ENCODE measurements around the gene GALNT16. TPM values are rescaled to one million over a fixed set of nuclear protein-coding genes. Genes with fewer than 3 reads are reported as not detected.

GALNT16 gene
- total RNA-seq, 1 donor from 2014 or later = 8.2 TPM

GRCh38 chr14:69319911-69320310 is 60.0 kb downstream of the GALNT16 start:
- peaks cover 4% of the 10 kb centered on the region for H3K9me3 Mint-ChIP-seq
- H3K27ac Mint-ChIP-seq = no peak overlapping the region
- peak in 1 of 2 experiments; percentile 32 for DNase-seq (ENCODE audit: low spot score in 2 of 2, unreplicated experiment in 2 of 2)
- H3K4me3 Mint-ChIP-seq = no peak overlapping the region
- no peak for TF ChIP-seq CTCF (IDR thresholded peaks at IDR 0.05; ENCODE audit: unreplicated experiment)
- H3K36me3 Mint-ChIP-seq = no peaks in the 10 kb centered on the region
- H3K4me1 Mint-ChIP-seq = no peaks in the 10 kb centered on the region
- no peaks in the 10 kb centered on the region for H3K27me3 Mint-ChIP-seq (ENCODE audit: low read depth)

GRCh38 chr14:69320581-69321365 is 60.8 kb downstream of the GALNT16 start:
- no peak overlapping the region for H3K27ac Mint-ChIP-seq
- DNase-seq (ENCODE audit: low spot score in 2 of 2, unreplicated experiment in 2 of 2) = no peak
- H3K4me3 Mint-ChIP-seq = no peak overlapping the region
- peaks cover 2% of the 10 kb centered on the region for H3K9me3 Mint-ChIP-seq
- TF ChIP-seq CTCF (IDR thresholded peaks at IDR 0.05; ENCODE audit: unreplicated experiment) = no peak
- H3K36me3 Mint-ChIP-seq = no peaks in the 10 kb centered on the region
- no peaks in the 10 kb centered on the region for H3K4me1 Mint-ChIP-seq
- no peaks in the 10 kb centered on the region for H3K27me3 Mint-ChIP-seq (ENCODE audit: low read depth)

GRCh38 chr14:69321601-69322330 is 61.8 kb downstream of the GALNT16 start:
- H3K36me3 Mint-ChIP-seq = no peaks in the 10 kb centered on the region
- H3K27me3 Mint-ChIP-seq (ENCODE audit: low read depth) = no peaks in the 10 kb centered on the region
- TF ChIP-seq CTCF (IDR thresholded peaks at IDR 0.05; ENCODE audit: unreplicated experiment) = no peak
- no peak for DNase-seq (ENCODE audit: low spot score in 2 of 2, unreplicated experiment in 2 of 2)
- no peaks in the 10 kb centered on the region for H3K9me3 Mint-ChIP-seq
- no peak overlapping the region for H3K4me3 Mint-ChIP-seq
- no peaks in the 10 kb centered on the region for H3K4me1 Mint-ChIP-seq
- H3K27ac Mint-ChIP-seq = no peak overlapping the region

GRCh38 chr14:69323266-69323998 is 63.5 kb downstream of the GALNT16 start:
- H3K27ac Mint-ChIP-seq = no peak overlapping the region
- no peaks in the 10 kb centered on the region for H3K27me3 Mint-ChIP-seq (ENCODE audit: low read depth)
- no peak for TF ChIP-seq CTCF (IDR thresholded peaks at IDR 0.05; ENCODE audit: unreplicated experiment)
- DNase-seq (ENCODE audit: low spot score in 2 of 2, unreplicated experiment in 2 of 2) = no peak
- H3K4me3 Mint-ChIP-seq = no peak overlapping the region
- H3K9me3 Mint-ChIP-seq = no peaks in the 10 kb centered on the region
- H3K36me3 Mint-ChIP-seq = no peaks in the 10 kb centered on the region
- H3K4me1 Mint-ChIP-seq = no peaks in the 10 kb centered on the region

GRCh38 chr14:69323999-69324282 is 64.0 kb downstream of the GALNT16 start:
- Mint-ChIP-seq H3K27me3 (ENCODE audit: low read depth) (no peaks in the 10 kb centered on the region), H3K4me3 (no peak overlapping the region), H3K4me1 (no peaks in the 10 kb centered on the region), H3K27ac (no peak overlapping the region), H3K36me3 (peaks cover 2% of the 10 kb centered on the region), H3K9me3 (no peaks in the 10 kb centered on the region)
- no peak for DNase-seq (ENCODE audit: low spot score in 2 of 2, unreplicated experiment in 2 of 2)
- no peak for TF ChIP-seq CTCF (IDR thresholded peaks at IDR 0.05; ENCODE audit: unreplicated experiment)
